GM18873 (cell line): ENCODE measurements around the gene MAMDC2.
"Not testable (repeated sequence)": the region's sequence is repeated elsewhere in the genome, so short reads cannot be mapped to it uniquely, and the experiment has no call there.

Experiments used
- ATAC-seq: cut with Tn5 transposase; IDR thresholded peaks from one replicate; pipeline ENCODE4 v1.9.1; 2021; ENCODE audit warnings: mild to moderate bottlenecking, moderate library complexity, moderate number of reproducible peaks; ENCODE audit not compliant: unreplicated experiment, low FRiP score

Gene MAMDC2

GRCh38 chr9:70035691-70036090 is 8.0 kb upstream of the MAMDC2 start:
- no peak for ATAC-seq

- no peak for ATAC-seq
These were observed 7.0 kb upstream of the MAMDC2 start for GRCh38 chr9:70036641-70037040.

- ATAC-seq, result not testable (repeated sequence)
These were observed 5.5 kb upstream of the MAMDC2 start for GRCh38 chr9:70038171-70038621.

GRCh38 chr9:70040376-70040903 is 3.2 kb upstream of the MAMDC2 start:
- ATAC-seq, result no peak

GRCh38 chr9:70042461-70043215 is 1.0 kb upstream of the MAMDC2 start:
- no peak for ATAC-seq

- no peak for ATAC-seq
These were observed 363 bp upstream of the MAMDC2 start for GRCh38 chr9:70043285-70043684.

GRCh38 chr9:70044490-70045307 is 1.1 kb downstream of the MAMDC2 start:
- ATAC-seq, result no peak

GRCh38 chr9:70045452-70045851 is 1.8 kb downstream of the MAMDC2 start:
- ATAC-seq, result no peak

- ATAC-seq, result no peak
These were observed 2.8 kb downstream of the MAMDC2 start for GRCh38 chr9:70046274-70047070.

GRCh38 chr9:70049236-70049635 is 5.6 kb downstream of the MAMDC2 start:
- ATAC-seq, result no peak

- no peak for ATAC-seq
These were observed 6.1 kb downstream of the MAMDC2 start for GRCh38 chr9:70049672-70050271.

GRCh38 chr9:70052768-70053167 is 9.1 kb downstream of the MAMDC2 start:
- ATAC-seq, result no peak

GRCh38 chr9:70053864-70054263 is 10.2 kb downstream of the MAMDC2 start:
- no peak for ATAC-seq

GRCh38 chr9:70054521-70054920 is 10.9 kb downstream of the MAMDC2 start:
- no peak for ATAC-seq

- ATAC-seq, result no peak
These were observed 12.0 kb downstream of the MAMDC2 start for GRCh38 chr9:70055406-70056210.

- no peak for ATAC-seq
These were observed 12.7 kb downstream of the MAMDC2 start for GRCh38 chr9:70056211-70056944.

- ATAC-seq, result no peak
These were observed 15.0 kb downstream of the MAMDC2 start for GRCh38 chr9:70058569-70059116.

GRCh38 chr9:70060148-70060882 is 16.7 kb downstream of the MAMDC2 start:
- ATAC-seq, result no peak
